Natural killer cell (primary cell): ENCODE measurements around the gene SCT. TPM values are rescaled to one million over a fixed set of nuclear protein-coding genes. Genes with fewer than 3 reads are reported as not detected.

Source experiments
- ATAC-seq, 3 donors: fragments of 150-1000 bp in 2 of 3; fragments of 200-7000 bp in 1 of 3; cut with Tn5 transposase; 1 replicate in 1 of 3; 2 replicates in 2 of 3; pipeline ENCODE4 v1.10.0; 2021; ENCODE audit warnings: mild to moderate bottlenecking in 2 of 3, moderate library complexity in 2 of 3
- DNase-seq, 2 donors: peaks; one replicate each; pipeline versions ENCODE4 v3.0.0 to v3.0.0-alpha.2; 2013 to 2021; ENCODE audit warnings: mixed read lengths in 1 of 2
- H3K27ac ChIP-seq: one replicate; pipeline ENCODE4 v1.5.1; 2013; ENCODE audit warnings: mild to moderate bottlenecking, low read length
- H3K27me3 ChIP-seq: one replicate; pipeline ENCODE4 v1.6.1; 2013; ENCODE audit warnings: low read length; ENCODE audit not compliant: control insufficient read depth, insufficient read depth
- H3K36me3 ChIP-seq: one replicate; pipeline ENCODE4 v1.6.1; 2013; ENCODE audit warnings: low read length; ENCODE audit not compliant: control insufficient read depth, insufficient read depth
- H3K4me1 ChIP-seq: one replicate; pipeline ENCODE4 v1.6.1; 2013; ENCODE audit warnings: low read length; ENCODE audit not compliant: control insufficient read depth, insufficient read depth
- H3K4me3 ChIP-seq: one replicate; pipeline ENCODE4 v1.5.1; 2013; ENCODE audit warnings: low read length
- H3K9me3 ChIP-seq: one replicate; pipeline ENCODE4 v1.6.1; 2013; ENCODE audit warnings: low read length; ENCODE audit not compliant: control insufficient read depth, insufficient read depth
- H3K27ac Mint-ChIP-seq, 2 donors: one replicate each; pipeline ENCODE4 v1.8.0; 2022; ENCODE audit warnings: mild to moderate bottlenecking in 2 of 2, mixed read lengths in 2 of 2, moderate library complexity in 1 of 2
- H3K27me3 Mint-ChIP-seq, 2 donors: one replicate each; pipeline ENCODE4 v1.8.0; 2022; ENCODE audit warnings: low read depth in 2 of 2, mixed read lengths in 2 of 2
- H3K36me3 Mint-ChIP-seq: one replicate; pipeline ENCODE4 v1.8.0; 2022; ENCODE audit warnings: mixed read lengths
- H3K4me1 Mint-ChIP-seq, 2 donors: one replicate each; pipeline ENCODE4 v1.8.0; 2022; ENCODE audit warnings: mixed read lengths in 2 of 2
- H3K4me3 Mint-ChIP-seq: one replicate; pipeline ENCODE4 v1.8.0; 2022; ENCODE audit warnings: mild to moderate bottlenecking, moderate library complexity, mixed read lengths
- H3K9me3 Mint-ChIP-seq, 2 donors: one replicate each; pipeline ENCODE4 v1.8.0; 2022; ENCODE audit warnings: mixed read lengths in 2 of 2
- WGBS: methylation state at CpG from one replicate; pipeline ENCODE4 v1.1.7; 2013; ENCODE audit warnings: missing lambda C conversion rate; ENCODE audit not compliant: insufficient coverage; 5-methylcytosine and 5-hydroxymethylcytosine counted together
- intact Hi-C: fragments of 100-400 bp; cut with micrococcal nuclease; formaldehyde crosslinking; loops from one replicate; pipeline ENCODE4 v1.14.2; 2022
- total RNA-seq, 4 donors: library from RNA; stranded (reverse); fragments of 120-200 nt in 1 of 4; gene quantifications; one replicate each; pipeline versions ENCODE4 v1.2.3 to v1.2.4, GENCODE V29; 2013 to 2022
- TF ChIP-seq, protein P1 (sequence below): fragments of 200-600 bp; IDR thresholded peaks from one replicate; pipeline ENCODE4 v1.8.0; 2022; ENCODE audit warnings: antibody characterized with exemption

SCT gene
- total RNA-seq, 3 donors from 2014 or later (not counting 1 experiment from before 2014, with no cell fraction given) = not detected

DNA sequence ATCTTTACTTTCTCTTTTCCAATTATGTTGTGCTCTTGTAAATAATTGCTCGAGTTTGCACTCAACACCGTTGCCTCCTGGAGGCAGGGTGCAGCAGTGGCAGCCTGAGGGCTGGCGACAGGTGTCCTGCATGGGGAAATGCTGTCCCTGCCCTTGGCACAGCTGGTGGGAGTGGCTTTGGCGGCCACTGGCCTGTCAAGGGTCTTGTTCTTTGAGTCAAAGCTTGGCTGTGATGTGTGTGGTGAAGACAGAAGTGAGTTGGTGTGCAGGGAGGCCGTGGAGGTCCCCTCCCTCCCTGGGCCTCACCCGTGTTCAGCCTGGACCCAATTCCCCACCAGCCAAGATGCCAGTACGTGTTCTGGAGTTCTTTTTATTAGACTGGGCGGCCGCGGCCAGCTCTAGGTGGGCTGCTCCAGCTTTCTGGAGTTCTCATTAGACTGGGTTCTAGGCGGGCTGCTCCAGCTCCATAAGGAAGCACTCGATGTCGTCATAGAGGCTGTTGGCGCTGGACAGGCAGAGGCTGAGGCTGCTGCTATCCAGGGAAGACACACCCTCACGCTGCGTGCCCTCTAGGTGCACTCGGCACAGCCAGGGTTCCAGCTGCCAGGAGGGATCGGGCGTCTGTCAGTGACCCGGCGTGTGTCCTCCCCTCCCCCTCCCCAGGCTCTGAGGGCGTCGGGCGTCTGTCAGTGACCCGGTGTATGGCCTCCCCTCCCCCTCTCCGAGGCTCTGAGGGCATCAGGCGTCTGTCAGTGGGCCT, 14.6 kb downstream of the SCT start:
- H3K4me1 ChIP-seq = peaks cover 39% of the 10 kb centered on the region
- intact Hi-C loops = loop anchor here (10.0 kb wide), 1 partner anchor 112 kb away; no protein-coding TSS in a partner anchor
- H3K36me3 Mint-ChIP-seq = no peaks in the 10 kb centered on the region
- H3K4me3 Mint-ChIP-seq = peak overlapping the region; percentile 45
- H3K9me3 Mint-ChIP-seq = no peaks in the 10 kb centered on the region
- peak in 1 of 2 donors; percentile 49 for DNase-seq
- no peak for ATAC-seq
- H3K27ac ChIP-seq = no peak overlapping the region
- no peaks in the 10 kb centered on the region for H3K27me3 Mint-ChIP-seq
- no peak overlapping the region for H3K4me3 ChIP-seq
- WGBS = 88% methylated on average over 27 of the region's 27 CpGs
- peaks cover 6 to 22% of the 10 kb centered on the region in 2 donors for H3K4me1 Mint-ChIP-seq
- no peaks in the 10 kb centered on the region for H3K27me3 ChIP-seq
- TF ChIP-seq, protein P1, sequence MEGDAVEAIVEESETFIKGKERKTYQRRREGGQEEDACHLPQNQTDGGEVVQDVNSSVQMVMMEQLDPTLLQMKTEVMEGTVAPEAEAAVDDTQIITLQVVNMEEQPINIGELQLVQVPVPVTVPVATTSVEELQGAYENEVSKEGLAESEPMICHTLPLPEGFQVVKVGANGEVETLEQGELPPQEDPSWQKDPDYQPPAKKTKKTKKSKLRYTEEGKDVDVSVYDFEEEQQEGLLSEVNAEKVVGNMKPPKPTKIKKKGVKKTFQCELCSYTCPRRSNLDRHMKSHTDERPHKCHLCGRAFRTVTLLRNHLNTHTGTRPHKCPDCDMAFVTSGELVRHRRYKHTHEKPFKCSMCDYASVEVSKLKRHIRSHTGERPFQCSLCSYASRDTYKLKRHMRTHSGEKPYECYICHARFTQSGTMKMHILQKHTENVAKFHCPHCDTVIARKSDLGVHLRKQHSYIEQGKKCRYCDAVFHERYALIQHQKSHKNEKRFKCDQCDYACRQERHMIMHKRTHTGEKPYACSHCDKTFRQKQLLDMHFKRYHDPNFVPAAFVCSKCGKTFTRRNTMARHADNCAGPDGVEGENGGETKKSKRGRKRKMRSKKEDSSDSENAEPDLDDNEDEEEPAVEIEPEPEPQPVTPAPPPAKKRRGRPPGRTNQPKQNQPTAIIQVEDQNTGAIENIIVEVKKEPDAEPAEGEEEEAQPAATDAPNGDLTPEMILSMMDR = no peak
- peak overlapping the region; percentile 83 to 89 for H3K27ac Mint-ChIP-seq
- peaks cover 68% of the 10 kb centered on the region for H3K36me3 ChIP-seq
- no peaks in the 10 kb centered on the region for H3K9me3 ChIP-seq

DNA sequence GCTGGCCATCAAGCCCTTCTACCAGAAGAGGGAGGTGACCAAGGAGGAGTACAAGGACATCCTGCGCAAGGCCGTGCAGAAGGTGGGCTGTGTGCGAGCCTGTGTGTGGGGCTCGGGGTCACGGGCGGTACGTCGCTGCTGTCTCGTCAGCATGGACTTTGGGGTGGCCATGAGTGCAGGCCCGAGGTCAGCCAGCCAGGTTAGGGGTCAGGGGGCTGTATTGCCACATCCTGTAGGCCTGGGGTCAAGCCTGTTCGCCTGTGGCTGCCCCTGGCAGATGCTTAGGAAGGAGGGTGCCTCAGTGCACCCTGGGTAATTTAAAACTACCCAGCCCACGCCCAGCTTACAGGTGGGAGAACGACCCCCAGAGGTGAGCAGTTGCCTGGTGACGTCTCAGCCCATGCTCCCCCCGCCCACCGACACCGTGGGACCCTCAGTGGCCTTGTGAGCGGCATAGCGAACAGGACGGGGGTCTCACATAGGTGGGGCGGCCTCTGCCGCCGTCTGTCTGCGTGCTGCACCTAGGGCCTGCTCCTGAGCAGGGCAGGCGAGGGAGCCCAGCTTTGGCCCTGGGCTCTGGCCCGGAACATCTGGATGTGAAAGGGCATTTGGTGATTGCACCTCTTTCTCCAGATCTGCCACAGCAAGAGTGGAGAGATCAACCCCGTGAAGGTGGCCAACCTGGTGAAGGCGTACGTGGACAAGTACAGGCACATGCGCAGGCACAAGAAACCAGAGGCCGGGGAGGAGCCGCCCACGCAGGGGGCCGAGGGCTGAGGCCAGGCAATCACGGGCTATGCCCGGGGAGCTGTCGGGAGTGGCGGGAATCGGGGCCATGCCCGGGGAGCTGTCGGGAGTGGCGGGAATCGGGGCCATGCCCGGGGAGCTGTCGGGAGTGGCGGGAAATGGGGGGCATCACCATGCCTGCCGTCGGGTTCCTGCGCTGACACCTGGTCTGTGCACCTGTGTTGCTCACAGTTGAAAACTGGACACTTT, 15.7 kb downstream of the SCT start:
- no peak for ATAC-seq
- Mint-ChIP-seq H3K27me3 (no peaks in the 10 kb centered on the region), H3K4me1 (peaks cover 6 to 16% of the 10 kb centered on the region in 2 donors), H3K36me3 (no peaks in the 10 kb centered on the region), H3K4me3 (peak overlapping the region; percentile 56), H3K9me3 (no peaks in the 10 kb centered on the region), H3K27ac (peak overlapping the region; percentile 83 to 89)
- Histone ChIP-seq H3K27ac (no peak overlapping the region), H3K27me3 (no peaks in the 10 kb centered on the region), H3K36me3 (peaks cover 76% of the 10 kb centered on the region), H3K9me3 (no peaks in the 10 kb centered on the region), H3K4me1 (peaks cover 30% of the 10 kb centered on the region), H3K4me3 (no peak overlapping the region)
- WGBS = 89% methylated on average over 49 of the region's 49 CpGs
- no peak for DNase-seq
- intact Hi-C loops = loop anchor here (10.0 kb wide), 1 partner anchor 114 kb away; no protein-coding TSS in a partner anchor
- TF ChIP-seq, protein P1 = no peak

DNA sequence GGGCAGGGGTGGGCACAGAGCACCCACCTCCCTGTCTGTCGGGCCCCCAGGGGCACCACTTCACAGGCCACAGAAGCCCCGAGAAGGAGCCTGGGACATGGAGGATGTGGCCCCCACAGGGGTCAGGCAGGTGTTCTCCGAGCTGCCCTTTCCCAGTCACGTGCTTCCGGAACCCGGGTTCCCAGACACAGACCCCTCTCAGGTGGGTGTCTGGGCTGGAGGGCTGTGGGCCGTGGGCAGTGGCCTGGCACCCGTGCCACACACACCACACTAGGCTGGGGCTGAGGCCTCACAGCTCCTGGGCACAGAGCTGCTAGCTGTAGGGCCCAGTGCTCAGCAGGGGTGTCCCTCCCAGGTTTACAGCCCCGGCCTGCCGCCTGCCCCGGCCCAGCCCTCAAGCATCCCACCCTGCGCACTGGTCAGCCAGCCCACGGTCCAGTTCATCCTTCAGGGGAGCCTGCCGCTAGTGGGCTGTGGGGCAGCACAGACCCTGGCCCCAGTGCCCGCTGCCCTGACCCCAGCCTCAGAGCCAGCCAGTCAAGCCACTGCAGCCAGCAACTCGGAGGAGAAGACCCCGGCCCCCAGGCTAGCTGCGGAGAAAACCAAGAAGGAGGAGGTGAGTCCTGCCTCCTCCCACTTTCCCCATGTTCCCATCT, 16.7 kb downstream of the SCT start:
- Histone ChIP-seq H3K9me3 (no peaks in the 10 kb centered on the region), H3K27ac (no peak overlapping the region), H3K4me3 (no peak overlapping the region), H3K36me3 (peaks cover 85% of the 10 kb centered on the region), H3K4me1 (peaks cover 25% of the 10 kb centered on the region), H3K27me3 (no peaks in the 10 kb centered on the region)
- H3K36me3 Mint-ChIP-seq = no peaks in the 10 kb centered on the region
- H3K4me1 Mint-ChIP-seq = peaks cover 6 to 11% of the 10 kb centered on the region in 2 donors
- intact Hi-C loops = loop anchor here (10.0 kb wide), 1 partner anchor 115 kb away; no protein-coding TSS in a partner anchor
- DNase-seq = no peak
- WGBS = 97% methylated on average over 18 of the region's 18 CpGs
- TF ChIP-seq, protein P1 = no peak
- H3K4me3 Mint-ChIP-seq = peak overlapping the region; percentile 56
- H3K27me3 Mint-ChIP-seq = no peaks in the 10 kb centered on the region
- H3K9me3 Mint-ChIP-seq = no peaks in the 10 kb centered on the region
- peak overlapping the region; percentile 33 to 65 for H3K27ac Mint-ChIP-seq
- ATAC-seq = no peak
